Right atrium auricular region (tissue), 2 donors: Measurements from ENCODE around the gene FNDC3A. TPM values are rescaled to one million over a fixed set of nuclear protein-coding genes. Genes with fewer than 3 reads are reported as not detected.
"Not testable (repeated sequence)": the region's sequence is repeated elsewhere in the genome, so short reads cannot be mapped to it uniquely, and the experiment has no call there.

Experiments
- DNase-seq: peaks from one replicate; pipeline ENCODE4 v3.0.0-alpha.2; 2019; ENCODE audit warnings: low spot score
- H3K27ac ChIP-seq, 2 donors: fragments of 200-600 bp; sonication (generic); 1 replicate in 1 of 2; 2 replicates in 1 of 2; pipeline ENCODE4 v1.5.1; 2016 to 2019
- H3K27me3 ChIP-seq, 2 donors: fragments of 200-600 bp; sonication (generic); one replicate each; pipeline versions ENCODE4 v1.5.1 to v1.6.0; 2017 to 2019
- H3K36me3 ChIP-seq: fragments of 200-600 bp; sonication (generic); one replicate; pipeline ENCODE4 v1.5.1; 2016
- H3K4me1 ChIP-seq, 2 donors: fragments of 200-600 bp; sonication (generic); one replicate each; pipeline versions ENCODE4 v1.5.1 to v1.6.0; 2017 to 2019
- H3K4me3 ChIP-seq, 2 donors: fragments of 200-600 bp; sonication (generic); 1 replicate in 1 of 2; 2 replicates in 1 of 2; pipeline ENCODE4 v1.5.1; 2017 to 2019; ENCODE audit warnings: mild to moderate bottlenecking in 1 of 2, moderate library complexity in 1 of 2
- H3K9me3 ChIP-seq, 2 donors: fragments of 200-600 bp; sonication (generic); one replicate each; pipeline ENCODE4 v1.5.1; 2019
- total RNA-seq, 2 donors: library from RNA; depleted of rRNA; stranded (reverse); fragments of >200 nt; gene quantifications; one replicate each; pipeline ENCODE4 v1.1.0, GENCODE V29; 2016
- TF ChIP-seq, protein P1 (sequence below), 2 donors: fragments of 200-600 bp; sonication (generic); IDR thresholded peaks; one replicate each; pipeline ENCODE4 v1.5.1; 2019; ENCODE audit warnings: antibody characterized with exemption in 2 of 2

Gene FNDC3A
- total RNA-seq, 2 donors from 2014 or later = 22.7 to 29.4 TPM

DNA sequence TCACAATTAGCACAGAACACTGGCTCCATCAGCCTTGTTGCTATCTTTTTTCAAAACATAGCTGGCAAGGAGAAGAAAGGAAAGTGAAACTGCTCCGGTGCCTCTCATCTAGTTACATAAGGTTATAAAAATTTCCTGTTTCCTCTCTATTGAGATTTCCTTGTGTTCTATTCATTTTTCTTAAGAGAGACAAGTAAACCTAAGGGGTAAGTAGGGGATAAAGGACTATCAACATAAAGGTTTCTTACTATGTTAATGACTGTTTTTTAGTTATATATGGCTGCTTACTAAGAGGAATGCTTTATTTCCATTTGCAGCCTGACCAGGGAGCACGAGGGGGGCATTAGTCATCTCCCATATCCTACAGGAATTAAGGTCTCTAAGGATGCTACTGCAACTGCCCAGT is 171.2 kb downstream of the FNDC3A start:
- no peak overlapping the region for H3K4me3 ChIP-seq
- peaks cover 0 to 15% of the 10 kb centered on the region in 2 donors for H3K9me3 ChIP-seq
- H3K27ac ChIP-seq = peak overlapping the region in 1 of 2 donors; percentile 22
- TF ChIP-seq, protein P1, sequence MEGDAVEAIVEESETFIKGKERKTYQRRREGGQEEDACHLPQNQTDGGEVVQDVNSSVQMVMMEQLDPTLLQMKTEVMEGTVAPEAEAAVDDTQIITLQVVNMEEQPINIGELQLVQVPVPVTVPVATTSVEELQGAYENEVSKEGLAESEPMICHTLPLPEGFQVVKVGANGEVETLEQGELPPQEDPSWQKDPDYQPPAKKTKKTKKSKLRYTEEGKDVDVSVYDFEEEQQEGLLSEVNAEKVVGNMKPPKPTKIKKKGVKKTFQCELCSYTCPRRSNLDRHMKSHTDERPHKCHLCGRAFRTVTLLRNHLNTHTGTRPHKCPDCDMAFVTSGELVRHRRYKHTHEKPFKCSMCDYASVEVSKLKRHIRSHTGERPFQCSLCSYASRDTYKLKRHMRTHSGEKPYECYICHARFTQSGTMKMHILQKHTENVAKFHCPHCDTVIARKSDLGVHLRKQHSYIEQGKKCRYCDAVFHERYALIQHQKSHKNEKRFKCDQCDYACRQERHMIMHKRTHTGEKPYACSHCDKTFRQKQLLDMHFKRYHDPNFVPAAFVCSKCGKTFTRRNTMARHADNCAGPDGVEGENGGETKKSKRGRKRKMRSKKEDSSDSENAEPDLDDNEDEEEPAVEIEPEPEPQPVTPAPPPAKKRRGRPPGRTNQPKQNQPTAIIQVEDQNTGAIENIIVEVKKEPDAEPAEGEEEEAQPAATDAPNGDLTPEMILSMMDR (IDR thresholded peaks at IDR 0.05) = no peak
- no peaks in the 10 kb centered on the region for H3K4me1 ChIP-seq
- no peaks in the 10 kb centered on the region for H3K27me3 ChIP-seq
- peaks cover 39% of the 10 kb centered on the region for H3K36me3 ChIP-seq
- no peak for DNase-seq

DNA sequence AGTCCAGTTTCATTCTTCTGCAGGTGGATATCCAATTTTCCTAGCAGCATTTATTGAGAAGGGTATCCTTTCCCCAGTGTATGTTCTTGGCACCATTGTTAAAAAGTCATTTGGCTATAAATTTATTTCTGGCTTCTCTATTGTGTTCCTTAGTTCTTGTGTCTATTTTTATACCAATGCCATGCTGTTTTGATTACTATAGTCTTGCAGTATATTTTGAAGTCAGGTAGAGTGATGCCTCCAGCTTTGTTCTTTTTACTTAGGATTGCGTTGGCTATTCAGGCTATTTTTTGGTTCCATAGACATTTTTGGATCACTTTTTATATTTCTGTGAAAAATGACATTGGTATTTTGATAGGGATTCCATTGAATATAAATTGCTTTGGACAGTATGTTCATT is 172.7 kb downstream of the FNDC3A start:
- no peak overlapping the region for H3K4me3 ChIP-seq
- TF ChIP-seq, protein P1 (IDR thresholded peaks at IDR 0.05) = no peak

DNA sequence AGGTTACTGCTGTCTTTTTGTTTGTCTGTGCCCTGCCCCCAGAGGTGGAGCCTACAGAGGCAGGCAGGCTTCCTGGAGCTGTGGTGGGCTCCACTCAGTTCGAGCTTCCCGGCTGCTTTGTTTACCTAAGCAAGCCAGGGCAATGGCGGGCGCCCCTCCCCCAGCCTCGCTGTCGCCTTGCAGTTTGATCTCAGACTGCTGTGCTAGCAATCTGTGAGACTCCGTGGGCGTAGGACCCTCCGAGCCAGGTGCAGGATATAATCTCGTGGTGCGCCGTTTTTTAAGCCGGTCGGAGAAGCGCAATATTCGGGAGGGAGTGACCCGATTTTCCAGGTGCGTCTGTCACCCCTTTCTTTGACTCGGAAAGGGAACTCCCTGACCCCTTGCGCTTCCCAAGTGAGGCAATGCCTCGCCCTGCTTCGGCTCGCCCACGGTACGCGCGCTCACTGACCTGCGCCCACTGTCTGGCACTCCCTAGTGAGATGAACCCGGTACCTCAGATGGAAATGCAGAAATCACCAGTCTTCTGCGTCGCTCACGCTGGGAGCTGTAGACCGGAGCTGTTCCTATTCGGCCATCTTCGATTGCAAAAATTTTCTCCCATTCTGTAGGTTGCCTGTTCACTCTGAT is 182.4 kb downstream of the FNDC3A start:
- H3K4me3 ChIP-seq, H3K4me1 ChIP-seq, DNase-seq, H3K27ac ChIP-seq, H3K9me3 ChIP-seq, H3K36me3 ChIP-seq, H3K27me3 ChIP-seq: not testable (repeated sequence)

More for the DNA sequence above, 172.7 kb downstream of the FNDC3A start:
- H3K27ac ChIP-seq = no peak overlapping the region
- no peaks in the 10 kb centered on the region for H3K4me1 ChIP-seq
- DNase-seq = no peak
- H3K27me3 ChIP-seq = no peaks in the 10 kb centered on the region
- peaks cover 0 to 15% of the 10 kb centered on the region in 2 donors for H3K9me3 ChIP-seq
- H3K36me3 ChIP-seq = peaks cover 39% of the 10 kb centered on the region

DNA sequence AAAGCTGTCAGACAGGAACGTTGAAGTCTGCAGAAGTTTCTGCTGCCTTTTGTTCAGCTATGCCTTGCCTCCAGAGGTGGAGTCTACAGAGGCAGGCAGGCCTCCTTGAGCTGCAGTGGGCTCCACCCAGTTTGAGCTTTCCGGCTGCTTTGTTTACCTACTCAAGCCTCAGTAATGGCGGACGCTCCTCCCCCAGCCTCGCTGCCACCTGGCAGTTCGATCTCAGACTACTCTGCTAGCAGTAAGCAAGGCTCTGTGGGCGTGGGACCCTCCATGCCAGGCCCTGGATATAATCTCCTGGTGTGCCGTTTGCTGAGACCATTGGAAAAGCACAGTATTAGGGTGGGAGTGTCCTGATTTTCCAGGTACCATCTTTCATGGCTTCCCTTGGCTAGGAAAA is 187.4 kb downstream of the FNDC3A start:
- H3K4me1 ChIP-seq, H3K27ac ChIP-seq, H3K27me3 ChIP-seq, H3K4me3 ChIP-seq, DNase-seq: not testable (repeated sequence)
- H3K36me3 ChIP-seq = peaks cover 12% of the 10 kb centered on the region
- H3K9me3 ChIP-seq = peaks cover 0 to 19% of the 10 kb centered on the region in 2 donors

DNA sequence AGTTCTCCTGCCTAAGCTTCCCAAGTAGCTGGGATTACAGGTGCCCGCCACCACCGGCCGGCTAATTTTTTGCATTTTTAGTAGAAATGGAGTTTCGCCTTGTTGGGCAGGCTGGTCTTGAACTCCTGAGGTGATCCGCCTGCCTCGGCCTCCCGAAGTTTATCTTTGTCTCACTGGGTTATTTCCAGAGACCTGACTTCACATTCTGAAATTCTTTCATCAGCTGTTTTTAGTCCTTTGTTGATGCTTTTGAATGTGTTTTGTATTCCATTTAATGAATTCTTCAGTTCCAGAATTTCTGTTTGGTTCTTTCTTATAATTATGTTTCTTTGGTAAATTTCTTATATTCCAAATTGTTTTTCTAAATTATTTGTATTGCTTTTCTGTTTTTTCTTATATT is 189.0 kb downstream of the FNDC3A start:
- peaks cover 12% of the 10 kb centered on the region for H3K36me3 ChIP-seq
- DNase-seq = no peak
- peaks cover 0 to 19% of the 10 kb centered on the region in 2 donors for H3K9me3 ChIP-seq
- no peak overlapping the region for H3K4me3 ChIP-seq
- no peak overlapping the region for H3K27ac ChIP-seq
- no peaks in the 10 kb centered on the region for H3K27me3 ChIP-seq
- TF ChIP-seq, protein P1 (IDR thresholded peaks at IDR 0.05) = no peak
- no peaks in the 10 kb centered on the region for H3K4me1 ChIP-seq

DNA sequence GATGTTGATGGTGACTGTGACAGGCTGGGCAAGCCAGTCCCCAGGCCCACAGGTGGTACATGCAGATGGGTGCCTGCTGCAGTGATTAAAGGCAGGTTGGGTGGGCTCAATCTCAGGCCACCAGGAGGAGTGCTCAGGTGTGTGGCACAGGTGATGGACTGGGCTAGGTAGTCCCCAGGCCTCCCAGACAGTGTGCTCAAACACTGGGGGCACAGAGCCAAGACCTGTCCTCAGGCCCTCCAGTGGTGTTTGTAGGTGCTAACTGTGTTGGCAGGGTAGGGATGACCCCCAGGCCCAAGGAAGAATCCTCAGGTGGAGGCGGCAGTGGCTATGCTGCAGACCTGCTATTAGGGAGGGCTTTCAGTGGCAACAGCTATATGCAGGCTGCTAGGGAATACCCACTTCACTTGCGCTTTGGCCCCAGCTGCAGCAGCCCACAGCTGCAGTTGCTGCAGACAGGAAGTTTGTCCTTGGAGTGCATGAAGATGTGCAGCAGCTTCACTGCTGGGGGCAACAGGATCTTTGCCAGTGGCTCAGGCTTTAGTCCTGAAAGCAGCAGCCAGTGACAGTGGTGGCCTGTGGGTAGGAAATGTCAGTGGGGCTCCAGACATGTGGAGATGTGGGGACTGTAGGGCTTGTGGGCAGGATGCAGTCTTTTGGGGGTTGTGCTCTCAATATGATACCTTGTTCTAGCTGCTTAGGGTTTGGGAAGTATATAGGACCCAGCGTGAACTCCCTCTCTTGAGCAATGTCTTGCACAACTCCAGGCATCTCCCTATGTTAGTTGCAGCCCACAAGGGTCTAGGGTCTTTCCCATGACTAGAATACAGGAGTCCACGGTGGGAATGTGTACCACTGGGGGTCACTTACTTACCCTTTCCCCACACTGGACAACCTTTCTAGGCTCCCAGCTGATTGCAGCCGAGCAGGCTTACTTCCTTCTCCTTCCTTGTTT is 190.4 kb downstream of the FNDC3A start:
- TF ChIP-seq, protein P1 (IDR thresholded peaks at IDR 0.05) = no peak
- Histone ChIP-seq H3K27me3 (no peaks in the 10 kb centered on the region), H3K36me3 (peaks cover 12% of the 10 kb centered on the region), H3K9me3 (peaks cover 0 to 19% of the 10 kb centered on the region in 2 donors), H3K4me1 (no peaks in the 10 kb centered on the region), H3K4me3 (no peak overlapping the region), H3K27ac (no peak overlapping the region)
- no peak for DNase-seq
